NT2/D1 (cell line): ENCODE measurements around the gene PHGDH.

ENCODE experiments used
- DNase-seq: peaks from one replicate; pipeline ENCODE4 v3.0.0-alpha.2; 2011; ENCODE audit warnings: low read depth, low spot score
- H3K27me3 ChIP-seq: 2 replicates; pipeline ENCODE4 v1.6.0; 2011; ENCODE audit warnings: mild to moderate bottlenecking; ENCODE audit not compliant: insufficient read length, insufficient read depth
- H3K36me3 ChIP-seq: 2 replicates; pipeline ENCODE4 v1.6.1; 2011; ENCODE audit warnings: mild to moderate bottlenecking, low read length, mixed read lengths; ENCODE audit not compliant: insufficient read depth, insufficient read length
- H3K4me1 ChIP-seq: 2 replicates; pipeline ENCODE4 v1.5.1; 2011; ENCODE audit not compliant: insufficient read depth, insufficient read length
- H3K4me3 ChIP-seq: 2 replicates; pipeline ENCODE4 v1.5.1; 2011; ENCODE audit warnings: low read depth; ENCODE audit not compliant: insufficient read length
- H3K9ac ChIP-seq: 2 replicates; pipeline ENCODE4 v1.6.0; 2011; ENCODE audit warnings: low read depth; ENCODE audit not compliant: insufficient read length
- H3K9me3 ChIP-seq: 2 replicates; pipeline ENCODE4 v1.5.1; 2011; ENCODE audit warnings: mild to moderate bottlenecking, low read length; ENCODE audit not compliant: insufficient read depth
- SUZ12 ChIP-seq: IDR thresholded peaks from 2 replicates; pipeline ENCODE4 v1.6.1; 2011; ENCODE audit not compliant: insufficient read length, insufficient read depth; ENCODE audit errors: extremely low read depth
- YY1 ChIP-seq: IDR thresholded peaks from 2 replicates; pipeline ENCODE4 v1.6.1; 2011; ENCODE audit not compliant: insufficient read length, insufficient read depth
- ZNF274 ChIP-seq: IDR thresholded peaks from 2 replicates; pipeline ENCODE4 v1.6.1; 2011; ENCODE audit warnings: mild to moderate bottlenecking, low read depth, low read length

Gene PHGDH

DNA sequence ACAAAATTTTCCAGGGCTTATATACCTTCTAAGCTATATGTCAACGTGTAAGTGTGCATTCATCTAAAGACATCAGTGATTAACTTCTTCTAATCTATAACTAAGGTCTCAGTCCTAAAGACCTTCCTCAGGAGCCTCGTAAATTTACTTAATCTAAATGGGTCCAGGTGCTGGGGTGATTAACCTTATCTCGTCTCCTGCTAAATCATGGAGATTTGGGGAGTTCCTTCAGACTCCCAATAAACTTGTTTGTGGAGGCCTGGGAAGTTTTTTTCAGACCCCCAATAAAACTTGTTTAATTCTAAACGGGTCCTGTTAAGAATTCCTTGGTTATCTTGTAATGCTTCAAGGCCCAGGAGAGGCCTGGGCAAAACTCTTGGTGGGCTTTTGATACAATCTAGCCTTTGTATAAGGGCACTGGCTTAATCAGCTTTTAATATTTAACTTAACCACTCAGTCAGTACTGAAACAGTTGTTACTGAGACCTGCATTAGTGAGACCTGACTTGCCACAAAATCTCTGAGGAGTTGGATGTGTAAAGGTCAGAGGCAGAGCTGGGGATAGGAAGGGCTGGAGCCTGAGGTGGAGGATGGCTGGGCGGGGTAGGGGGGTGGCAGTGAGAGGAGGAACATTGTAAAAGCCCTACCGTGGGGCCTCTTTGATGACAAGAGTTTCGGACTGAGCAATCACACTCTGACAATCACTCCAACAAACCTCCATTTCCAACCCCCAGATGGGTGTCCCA, 63.2 kb downstream of the PHGDH start:
- DNase-seq: no peak
- H3K36me3 ChIP-seq: no peaks in the 10 kb centered on the region
- H3K9me3 ChIP-seq: no peaks in the 10 kb centered on the region
- no peaks in the 10 kb centered on the region for H3K4me1 ChIP-seq
- no peaks in the 10 kb centered on the region for H3K27me3 ChIP-seq
- H3K4me3 ChIP-seq: no peak overlapping the region
- H3K9ac ChIP-seq: no peak overlapping the region
- TF ChIP-seq YY1 (no peak), SUZ12 (no peak), ZNF274 (no peak)

DNA sequence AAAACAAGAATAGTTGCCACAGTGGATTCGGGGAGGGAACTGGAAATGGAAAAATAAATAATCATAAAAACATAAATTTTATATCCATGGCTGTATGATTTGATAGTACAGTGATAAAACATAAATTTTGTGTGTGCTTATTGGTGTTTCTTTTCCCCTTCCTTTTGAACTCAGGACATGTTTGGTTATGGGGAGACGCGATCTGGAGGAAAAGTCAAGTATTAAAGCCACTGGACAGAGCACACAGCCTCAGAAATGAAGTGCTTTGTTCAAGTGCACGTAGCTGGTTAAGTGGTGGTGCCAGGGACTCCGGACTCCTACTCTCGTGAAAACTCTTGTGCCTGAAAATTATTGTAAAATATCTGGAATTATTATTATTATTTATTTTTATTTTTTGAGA, 66.6 kb downstream of the PHGDH start:
- TF ChIP-seq YY1 (no peak), SUZ12 (no peak), ZNF274 (no peak)
- Histone ChIP-seq H3K4me1 (no peaks in the 10 kb centered on the region), H3K4me3 (no peak overlapping the region), H3K36me3 (no peaks in the 10 kb centered on the region), H3K9me3 (no peaks in the 10 kb centered on the region), H3K27me3 (no peaks in the 10 kb centered on the region), H3K9ac (no peak overlapping the region)
- DNase-seq: no peak

DNA sequence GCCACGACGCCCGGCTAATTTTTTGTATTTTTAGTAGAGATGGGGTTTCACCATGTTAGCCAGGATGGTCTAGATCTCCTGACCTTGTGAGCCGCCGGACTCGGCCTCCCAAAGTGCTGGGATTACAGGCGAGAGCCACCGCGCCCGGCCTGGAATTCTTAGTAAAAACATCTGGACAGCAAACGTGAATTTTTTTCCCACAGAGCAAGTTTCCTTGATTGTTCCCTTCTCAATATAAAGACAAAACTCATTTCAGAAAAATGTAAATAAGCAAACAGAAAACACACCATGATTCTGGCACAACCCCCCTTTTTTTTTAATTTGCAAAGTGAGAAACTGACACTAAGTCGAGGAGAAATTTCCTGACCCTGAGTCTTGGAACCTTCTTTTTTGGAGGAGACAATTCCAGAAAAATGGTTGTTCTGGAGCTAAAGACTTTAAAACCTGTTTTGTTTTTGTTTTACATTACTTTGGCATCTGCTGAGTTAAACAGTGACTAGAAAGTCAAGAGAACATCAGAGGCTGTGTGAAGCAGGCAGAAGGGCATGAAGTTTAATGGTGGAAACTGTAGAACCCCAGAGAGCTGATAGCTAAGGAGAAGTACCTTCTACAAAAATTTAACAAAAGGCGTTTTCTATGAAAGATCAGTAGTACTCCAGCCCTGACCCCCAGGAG, 67.3 kb downstream of the PHGDH start:
- no peak for TF ChIP-seq ZNF274
- TF ChIP-seq YY1: no peak
- no peak for TF ChIP-seq SUZ12
- no peaks in the 10 kb centered on the region for H3K4me1 ChIP-seq
- H3K4me3 ChIP-seq: no peak overlapping the region
- no peak for DNase-seq
- no peaks in the 10 kb centered on the region for H3K27me3 ChIP-seq
- H3K9me3 ChIP-seq: no peaks in the 10 kb centered on the region
- H3K9ac ChIP-seq: no peak overlapping the region
- H3K36me3 ChIP-seq: no peaks in the 10 kb centered on the region

DNA sequence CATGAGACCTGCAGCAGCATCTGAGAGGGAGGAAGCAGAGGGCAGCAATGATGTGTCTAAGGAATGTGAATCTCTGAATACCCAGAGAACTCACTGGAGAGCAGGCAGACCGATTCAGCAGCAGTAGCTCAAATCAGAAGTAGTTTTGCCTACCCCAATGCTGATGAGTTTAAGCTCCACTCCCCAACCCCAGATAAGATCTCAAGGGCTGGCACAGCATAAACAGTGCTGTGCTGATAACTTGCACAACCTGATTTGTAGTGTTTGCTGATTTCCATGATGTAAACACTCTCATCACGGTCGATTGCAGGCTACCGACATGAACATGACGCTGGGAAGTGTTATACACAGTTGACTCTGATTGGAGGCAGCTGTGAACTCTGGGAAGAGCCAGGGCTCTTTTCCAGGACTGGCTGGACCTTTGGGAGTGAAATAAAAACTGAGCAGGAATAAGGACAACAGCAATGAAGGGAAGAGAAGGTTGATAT, 68.2 kb downstream of the PHGDH start:
- no peak overlapping the region for H3K9ac ChIP-seq
- H3K4me1 ChIP-seq: no peaks in the 10 kb centered on the region
- TF ChIP-seq ZNF274 (no peak), YY1 (no peak), SUZ12 (no peak)
- H3K27me3 ChIP-seq: no peaks in the 10 kb centered on the region
- no peak for DNase-seq
- H3K36me3 ChIP-seq: no peaks in the 10 kb centered on the region
- no peak overlapping the region for H3K4me3 ChIP-seq
- no peaks in the 10 kb centered on the region for H3K9me3 ChIP-seq

DNA sequence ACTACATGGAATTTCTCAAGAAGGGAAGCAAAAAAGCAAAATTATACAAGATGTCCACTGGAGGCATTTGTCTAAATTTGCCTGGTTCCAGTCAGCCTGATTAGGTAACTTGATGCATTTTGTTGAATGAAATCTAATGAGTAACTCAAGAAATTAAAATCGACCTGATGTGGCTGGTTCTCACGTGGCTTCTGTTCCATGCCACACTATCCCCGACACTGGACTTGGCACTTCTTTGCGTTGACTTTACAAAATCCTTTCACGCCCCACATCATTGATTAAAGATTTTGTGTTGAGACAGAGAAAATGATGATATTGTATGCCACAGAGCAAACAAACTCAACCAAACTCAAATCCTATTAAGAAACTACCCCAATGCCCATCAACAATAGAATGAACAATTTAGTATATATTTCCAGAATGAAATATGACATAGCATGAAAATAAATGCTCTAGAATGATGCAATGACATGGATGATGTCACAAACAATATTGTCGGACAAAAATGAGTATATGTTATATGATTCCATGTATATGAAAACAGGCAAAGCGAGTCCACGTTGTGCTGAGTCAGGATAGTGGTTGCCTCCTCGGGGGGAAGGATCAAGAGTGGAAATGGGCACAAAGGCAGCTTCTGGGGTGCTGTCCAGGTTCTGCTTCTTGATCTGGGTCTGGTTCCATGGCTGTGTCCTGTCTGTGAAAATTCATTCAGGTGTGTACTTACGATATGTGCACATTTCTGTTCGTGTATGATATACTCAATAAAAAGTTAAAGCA, 69.9 kb downstream of the PHGDH start:
- no peaks in the 10 kb centered on the region for H3K27me3 ChIP-seq
- no peak overlapping the region for H3K9ac ChIP-seq
- no peaks in the 10 kb centered on the region for H3K36me3 ChIP-seq
- TF ChIP-seq SUZ12 (no peak), ZNF274 (no peak), YY1 (no peak)
- no peak for DNase-seq
- no peaks in the 10 kb centered on the region for H3K4me1 ChIP-seq
- 0 out of 2 replicates have a peak, but pooled peaks cover under 1% of the 10 kb centered on the region for H3K9me3 ChIP-seq
- no peak overlapping the region for H3K4me3 ChIP-seq

DNA sequence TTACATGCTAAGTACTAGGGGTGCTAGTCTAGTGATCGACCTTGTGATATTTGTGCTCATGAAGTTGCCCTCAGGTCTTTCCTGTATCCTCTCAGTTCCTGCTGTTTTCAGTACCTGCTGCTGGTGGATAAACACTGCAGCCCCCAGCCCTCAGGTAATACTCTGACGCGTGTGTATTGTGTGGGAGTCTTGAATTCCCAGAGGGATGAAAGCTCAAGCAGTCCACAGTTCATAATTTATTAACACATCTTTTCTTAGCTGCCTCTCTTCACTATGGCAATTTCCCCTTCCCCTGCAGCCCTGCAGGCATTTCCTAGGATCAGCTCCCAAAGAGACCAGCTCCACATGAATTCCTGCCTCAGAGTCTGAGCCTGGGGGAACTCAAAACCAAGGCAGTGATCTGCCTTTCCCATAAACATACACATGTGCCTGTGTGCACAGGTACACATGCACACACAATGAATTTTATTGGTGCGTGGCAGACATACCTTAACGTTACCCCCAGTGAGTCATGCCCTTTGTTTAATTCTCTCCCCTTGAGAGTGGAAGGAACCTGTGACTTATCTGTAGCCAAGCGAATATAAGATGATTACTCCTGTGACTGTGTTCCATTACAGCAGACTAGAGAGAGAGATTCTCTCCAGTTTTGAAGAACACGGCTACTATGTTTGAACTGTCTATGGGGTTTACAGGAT, 71.0 kb downstream of the PHGDH start:
- no peak for DNase-seq
- H3K36me3 ChIP-seq: no peaks in the 10 kb centered on the region
- TF ChIP-seq ZNF274 (no peak), SUZ12 (no peak), YY1 (no peak)

More for the DNA sequence above, 71.0 kb downstream of the PHGDH start:
- no peaks in the 10 kb centered on the region for H3K4me1 ChIP-seq
- no peaks in the 10 kb centered on the region for H3K27me3 ChIP-seq
- H3K4me3 ChIP-seq: no peak overlapping the region
- H3K9me3 ChIP-seq: 0 out of 2 replicates have a peak, but pooled peaks cover 3% of the 10 kb centered on the region
- H3K9ac ChIP-seq: no peak overlapping the region
